ENCODE measurements around the gene HES1.
"Not testable (repeated sequence)": the region's sequence is repeated elsewhere in the genome, so short reads cannot be mapped to it uniquely, and the experiment has no call there.

HES1 gene, protein sequence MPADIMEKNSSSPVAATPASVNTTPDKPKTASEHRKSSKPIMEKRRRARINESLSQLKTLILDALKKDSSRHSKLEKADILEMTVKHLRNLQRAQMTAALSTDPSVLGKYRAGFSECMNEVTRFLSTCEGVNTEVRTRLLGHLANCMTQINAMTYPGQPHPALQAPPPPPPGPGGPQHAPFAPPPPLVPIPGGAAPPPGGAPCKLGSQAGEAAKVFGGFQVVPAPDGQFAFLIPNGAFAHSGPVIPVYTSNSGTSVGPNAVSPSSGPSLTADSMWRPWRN

DNA sequence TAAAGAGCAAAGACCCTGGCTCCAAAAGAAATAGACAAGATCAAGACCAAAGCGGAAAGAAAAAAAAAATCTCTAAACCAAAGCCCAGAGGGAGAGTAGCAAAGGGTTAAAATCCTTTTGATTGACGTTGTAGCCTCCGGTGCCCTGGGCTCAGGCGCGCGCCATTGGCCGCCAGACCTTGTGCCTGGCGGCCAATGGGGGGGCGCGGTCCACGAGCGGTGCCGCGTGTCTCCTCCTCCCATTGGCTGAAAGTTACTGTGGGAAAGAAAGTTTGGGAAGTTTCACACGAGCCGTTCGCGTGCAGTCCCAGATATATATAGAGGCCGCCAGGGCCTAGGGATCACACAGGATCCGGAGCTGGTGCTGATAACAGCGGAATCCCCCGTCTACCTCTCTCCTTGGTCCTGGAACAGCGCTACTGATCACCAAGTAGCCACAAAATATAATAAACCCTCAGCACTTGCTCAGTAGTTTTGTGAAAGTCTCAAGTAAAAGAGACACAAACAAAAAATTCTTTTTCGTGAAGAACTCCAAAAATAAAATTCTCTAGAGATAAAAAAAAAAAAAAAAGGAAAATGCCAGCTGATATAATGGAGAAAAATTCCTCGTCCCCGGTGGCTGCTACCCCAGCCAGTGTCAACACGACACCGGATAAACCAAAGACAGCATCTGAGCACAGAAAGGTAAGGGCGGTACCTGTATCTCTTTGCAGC, at the start of gene HES1:
TSS of gene HES1 (plus strand) at position 343 of the 713 bp plus-strand sequence. CDS start at position 576, 233 bp downstream.
- no peak for DNase-seq

DNA sequence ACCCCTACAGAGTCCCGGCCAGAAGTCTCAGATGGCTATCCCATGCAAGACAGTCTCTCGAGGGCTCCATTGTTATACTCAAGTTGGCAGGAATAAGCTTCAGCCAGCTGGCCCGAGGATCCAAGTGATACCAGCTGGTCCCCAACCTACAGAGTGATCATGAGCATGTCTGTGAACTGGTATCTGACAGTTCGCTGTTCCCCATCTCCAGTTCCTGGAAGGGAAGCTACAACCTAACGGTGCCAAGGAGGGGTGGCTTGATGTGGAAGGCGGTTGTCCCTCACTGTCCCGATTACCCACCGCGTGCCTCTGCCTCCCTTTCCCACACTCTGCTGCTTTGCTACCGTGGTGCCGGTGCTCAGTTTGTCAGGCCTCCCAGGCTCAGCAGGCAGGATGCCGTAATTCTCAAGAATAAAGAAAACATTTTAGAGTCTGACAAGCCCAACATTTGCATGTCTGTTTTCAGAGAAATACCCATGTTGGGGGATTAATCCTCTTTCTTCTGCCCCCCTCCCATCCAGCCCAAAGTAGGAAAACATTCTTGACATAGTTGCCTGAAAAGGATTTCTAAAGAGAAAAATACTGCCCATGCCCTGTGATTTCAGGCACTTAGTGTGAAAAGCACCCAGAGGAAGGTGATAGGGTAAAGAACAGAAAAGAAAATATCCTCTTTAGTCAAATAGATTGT, 49.4 kb upstream of the HES1 start:
- no peak for DNase-seq

DNA sequence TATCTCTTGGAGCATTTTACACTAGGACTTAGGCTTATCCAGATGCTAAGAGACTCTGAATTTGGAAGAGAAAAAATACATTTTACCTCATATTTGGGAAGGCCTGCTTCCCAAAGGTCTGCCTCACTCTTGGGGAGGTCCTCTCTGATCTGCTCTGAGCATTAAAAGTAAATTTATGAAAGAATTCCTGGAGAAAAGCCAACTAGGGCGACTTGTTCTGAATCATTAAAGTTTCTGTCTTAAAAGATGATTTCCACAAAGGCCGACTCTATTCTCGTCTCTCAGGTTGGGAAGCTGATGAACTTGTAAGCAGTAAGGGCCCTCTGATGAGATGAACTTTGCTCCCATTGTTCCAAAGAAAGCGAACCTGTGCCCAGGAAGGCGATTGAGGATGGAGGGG, 48.7 kb upstream of the HES1 start:
- no peak for DNase-seq

DNA sequence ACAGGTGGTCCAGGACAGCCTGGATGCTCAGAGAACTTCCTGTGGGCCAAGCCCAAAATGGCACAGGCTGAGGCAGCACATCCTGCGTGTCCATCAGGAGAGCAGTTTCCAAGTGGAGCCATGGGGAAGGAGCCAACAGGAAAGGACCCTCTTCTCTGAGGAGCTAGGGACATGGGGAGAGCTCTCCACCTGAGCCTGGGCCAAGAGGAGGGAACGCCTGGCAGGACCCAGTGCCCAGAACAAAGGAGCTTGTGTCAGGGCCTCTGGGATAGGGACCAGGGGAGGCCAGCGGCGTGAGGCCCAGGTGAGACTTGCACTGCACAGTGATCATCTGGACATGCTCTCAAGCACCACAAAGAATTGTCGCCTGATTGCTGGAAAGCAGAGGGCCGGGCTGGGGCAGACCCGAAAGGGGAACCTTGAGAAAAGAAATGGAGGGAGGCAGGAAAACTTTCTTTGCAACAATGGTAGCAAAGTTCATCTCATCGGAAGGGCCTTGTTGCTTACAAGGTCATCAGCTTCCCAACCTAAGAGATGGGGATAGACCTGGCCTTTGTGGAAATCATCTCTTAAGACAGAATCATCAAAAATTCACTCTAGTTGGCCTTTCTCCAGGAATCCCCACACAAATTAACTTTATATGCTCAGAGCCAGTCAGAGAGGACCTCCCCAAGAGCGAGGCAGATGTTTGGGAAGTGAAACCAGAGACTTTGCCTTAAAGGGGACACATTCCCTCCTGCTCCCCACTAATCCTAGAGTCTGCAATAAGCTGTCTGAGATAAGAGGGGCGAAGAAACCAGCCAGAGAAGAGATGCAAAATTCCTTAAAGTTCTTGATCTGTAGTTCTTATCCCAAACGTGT, 47.7 kb upstream of the HES1 start:
- DNase-seq: no peak

DNA sequence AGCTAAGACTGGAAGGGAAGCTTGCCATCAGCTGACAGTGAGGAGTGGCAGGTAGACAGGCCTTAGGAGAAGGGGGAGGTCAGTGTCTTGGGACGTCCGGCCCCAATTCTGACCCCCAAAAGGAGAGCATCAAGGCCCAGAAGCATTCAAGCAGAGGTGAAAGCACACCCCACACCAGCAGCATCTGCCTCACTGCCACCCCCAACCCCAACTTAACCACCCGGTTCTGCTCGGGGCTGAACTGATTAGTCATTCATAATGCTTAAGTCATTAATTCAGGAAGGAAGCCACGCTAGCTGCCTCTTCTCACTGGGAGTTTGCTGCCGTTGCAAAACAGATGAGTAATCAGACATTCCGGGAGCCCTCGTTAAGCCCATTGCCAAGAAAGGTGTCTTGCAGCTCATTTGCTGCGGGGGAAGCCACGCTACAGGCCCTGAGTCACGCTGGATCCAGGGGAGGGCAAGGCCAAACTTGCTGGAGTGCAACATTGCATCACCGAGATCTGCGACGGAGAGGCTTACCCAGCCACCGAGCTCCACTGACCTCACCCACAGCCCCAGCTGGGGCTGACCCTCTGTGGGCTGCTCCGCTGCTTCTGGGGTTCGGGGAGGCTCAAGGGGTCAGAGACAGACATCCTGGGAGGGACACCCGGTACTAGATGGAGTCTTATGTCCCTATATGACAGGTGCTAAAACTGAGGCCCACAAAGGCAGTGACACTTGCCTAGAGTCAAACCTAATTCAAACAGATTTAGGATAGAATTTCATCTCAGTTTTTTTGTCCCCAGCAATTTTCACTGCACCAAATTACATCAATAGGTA, 46.4 kb upstream of the HES1 start:
- DNase-seq: peak; percentile 31

DNA sequence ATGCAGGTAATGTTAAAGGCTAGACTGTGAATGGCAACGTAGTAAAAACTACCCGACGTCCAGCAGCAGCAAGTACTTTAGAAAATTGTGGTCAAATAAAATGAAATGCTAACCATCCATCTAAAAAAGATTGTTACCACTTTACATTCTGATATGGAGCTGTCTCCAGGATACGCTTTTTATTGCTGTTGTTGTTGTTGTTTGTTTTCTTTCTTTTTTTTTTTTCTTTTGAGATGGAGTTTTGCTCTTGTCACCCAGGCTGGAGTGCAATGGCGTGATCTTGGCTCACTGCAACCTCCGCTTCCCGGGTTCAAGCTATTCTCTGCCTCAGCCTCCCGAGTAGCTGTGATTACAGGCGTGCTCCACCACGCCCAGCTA, 45.8 kb upstream of the HES1 start:
- not testable (repeated sequence) for DNase-seq

DNA sequence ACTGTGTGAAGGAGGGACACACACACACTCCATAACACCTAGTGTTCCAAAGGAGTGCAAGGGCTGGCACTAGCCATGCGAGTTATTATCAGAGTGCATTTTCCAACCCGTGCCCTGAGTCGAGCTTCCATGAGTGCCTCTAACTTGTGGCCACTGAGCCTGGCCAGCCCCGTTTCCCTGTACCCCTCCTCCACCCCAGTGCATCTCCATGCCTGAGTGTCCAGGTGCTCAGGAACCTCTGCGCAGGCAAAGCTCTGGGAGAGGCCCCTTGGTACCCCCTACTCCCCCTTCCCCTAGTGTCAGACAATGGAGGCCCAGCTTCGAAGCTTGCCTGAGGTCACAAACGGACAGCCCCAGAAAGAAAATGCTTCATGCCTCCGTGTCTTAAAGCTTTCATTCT, 45.2 kb upstream of the HES1 start:
- DNase-seq: no peak

DNA sequence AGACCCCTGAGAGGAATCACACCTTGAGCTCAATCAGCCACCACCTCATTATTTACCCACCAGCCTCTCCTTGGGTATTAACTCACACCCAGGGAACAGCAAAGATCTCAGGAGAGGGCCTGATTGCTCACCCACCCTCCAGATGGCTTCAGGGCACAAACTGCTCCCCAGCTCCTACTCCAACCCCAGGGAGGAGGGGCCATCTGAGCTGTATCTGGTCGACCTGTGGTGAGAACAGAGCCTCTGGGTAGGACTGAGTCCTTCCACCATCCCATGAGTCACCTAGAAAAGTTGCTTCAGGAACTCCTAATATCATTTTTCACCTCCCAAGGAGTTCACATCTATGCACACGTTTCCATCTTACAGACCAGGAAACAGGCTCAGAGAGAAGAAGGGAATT, 44.8 kb upstream of the HES1 start:
- no peak for DNase-seq

DNA sequence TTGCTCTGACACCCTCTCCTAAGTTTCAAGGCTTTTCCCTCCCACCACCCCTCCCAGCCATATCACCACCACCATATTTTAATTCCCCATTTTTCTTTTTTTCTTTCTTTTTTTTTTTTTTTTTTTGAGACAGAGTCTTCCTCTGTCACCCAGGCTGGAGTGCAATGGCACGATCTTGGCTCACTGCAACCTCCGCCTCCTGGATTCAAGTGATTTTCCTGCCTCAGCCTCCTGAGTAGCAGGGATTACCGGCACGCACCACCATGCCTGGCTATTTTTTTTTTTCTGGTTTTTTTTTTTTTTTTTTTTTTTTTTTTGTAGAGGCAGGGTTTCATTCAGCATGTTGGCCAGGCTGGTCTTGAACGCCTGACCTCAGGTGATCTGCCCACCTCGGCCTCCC, 44.1 kb upstream of the HES1 start:
- DNase-seq: not testable (repeated sequence)

DNA sequence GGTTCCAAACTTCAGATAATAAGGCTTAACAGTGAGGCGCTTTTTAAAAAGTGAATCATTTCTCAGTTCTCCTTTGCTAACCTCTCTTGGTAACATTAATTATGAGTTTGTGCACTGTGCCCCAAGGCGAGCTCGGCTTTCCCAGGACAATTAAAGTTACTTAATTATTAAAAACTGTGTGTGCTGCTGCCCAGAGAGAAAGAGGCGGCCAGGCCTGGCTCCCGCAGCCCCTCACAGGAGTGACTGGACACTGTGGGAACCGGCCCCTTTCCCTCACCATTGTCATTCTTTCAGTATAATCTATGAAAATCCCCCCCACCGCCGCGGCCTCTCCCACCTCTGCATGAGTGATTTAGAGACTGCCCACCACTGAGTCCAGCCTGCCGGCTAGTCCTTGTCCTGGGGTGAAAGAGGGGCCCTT, 43.1 kb upstream of the HES1 start:
- no peak for DNase-seq

DNA sequence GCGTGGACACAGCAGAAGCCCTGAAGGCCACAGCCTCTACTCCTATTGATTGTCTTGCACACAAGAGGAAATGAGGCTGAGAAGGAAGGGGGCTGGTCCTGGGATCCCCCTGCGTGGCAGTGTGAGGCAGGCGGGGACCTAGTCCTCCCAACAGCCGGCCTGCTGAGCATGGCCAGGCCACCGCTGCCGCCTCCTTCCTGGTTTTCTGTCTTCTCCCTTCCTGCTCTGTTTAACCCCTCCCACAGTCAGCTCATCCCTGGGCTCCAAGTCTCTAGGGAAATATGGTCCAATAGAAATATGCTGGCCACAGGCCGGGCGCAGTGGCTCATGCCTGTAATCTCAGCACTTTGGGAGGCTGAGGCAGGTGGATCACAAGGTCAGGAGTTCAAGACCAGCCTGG, 42.1 kb upstream of the HES1 start:
- no peak for DNase-seq

DNA sequence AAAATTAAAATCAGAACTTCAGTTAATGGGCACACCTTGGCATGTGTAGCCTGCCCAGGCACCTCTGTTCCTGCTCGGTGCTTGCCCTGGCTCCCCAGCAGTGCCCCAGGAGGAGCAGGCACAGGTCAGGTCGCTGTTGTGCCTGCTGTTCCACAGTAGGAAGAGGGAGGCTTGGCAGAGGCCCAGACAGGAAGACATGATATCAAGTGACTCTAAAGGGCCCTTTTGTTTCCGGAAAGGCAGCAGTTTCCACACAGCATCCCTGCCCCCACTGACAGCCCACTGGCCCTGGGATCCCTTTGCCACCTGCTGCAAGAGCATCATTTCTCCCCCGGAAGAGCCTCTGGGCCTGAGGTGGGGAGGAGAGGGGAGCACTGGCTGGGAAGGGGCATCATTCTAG, 40.5 kb upstream of the HES1 start:
- DNase-seq: no peak

DNA sequence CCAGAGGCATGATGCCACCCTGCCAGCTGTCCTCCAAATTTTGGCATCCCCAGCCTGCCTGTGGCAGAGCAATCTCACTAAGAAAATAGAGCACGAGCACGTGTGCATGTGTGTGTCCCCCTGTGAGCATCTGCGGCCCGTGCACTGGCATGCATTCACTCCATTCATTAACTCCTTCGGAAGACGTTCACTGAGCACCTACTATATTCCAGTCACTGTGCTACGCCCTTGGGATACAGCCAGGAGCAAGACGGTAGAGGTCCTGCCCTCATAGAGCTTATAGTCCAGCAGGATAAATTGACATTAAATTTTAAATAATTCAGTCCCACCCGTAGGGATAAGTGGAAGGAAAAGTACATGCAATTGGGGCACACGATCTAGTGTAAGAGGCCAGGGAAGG, 40.0 kb upstream of the HES1 start:
- no peak for DNase-seq

DNA sequence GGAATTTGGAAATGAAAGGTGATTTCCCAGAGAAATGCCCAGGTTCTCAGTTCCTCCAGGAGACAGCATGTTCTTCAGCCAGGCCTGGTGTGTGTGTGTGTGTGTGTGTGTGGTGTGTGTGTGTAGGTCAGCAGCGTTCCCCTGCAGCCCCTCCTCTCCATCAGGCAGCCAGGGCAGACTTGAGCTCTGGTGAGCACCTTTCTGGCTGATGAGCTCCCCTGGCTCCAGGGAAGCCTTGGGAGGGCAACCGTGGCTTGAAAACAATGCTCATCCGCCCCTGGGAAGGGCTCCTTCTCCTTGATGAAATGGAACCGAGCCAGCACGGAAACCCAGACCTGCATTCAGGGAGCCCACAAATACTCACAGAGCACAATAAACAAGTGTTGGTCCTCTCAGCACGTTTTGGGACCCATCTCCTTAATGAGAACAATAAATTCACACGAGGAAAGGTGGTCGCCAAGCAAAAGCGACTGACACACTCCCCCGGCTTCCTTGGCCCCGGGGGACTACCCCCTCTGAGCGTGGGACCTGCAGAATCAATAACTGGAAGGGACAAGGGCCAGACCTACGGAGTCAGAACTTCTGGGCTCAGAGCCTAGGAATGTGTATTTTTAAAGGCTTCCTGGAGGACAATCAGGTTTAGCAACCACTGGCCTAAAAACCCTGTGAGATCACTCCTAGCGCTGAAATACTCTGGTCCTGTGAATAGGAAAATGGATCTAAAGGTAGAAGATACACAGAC, 38.6 kb upstream of the HES1 start:
- no peak for DNase-seq

DNA sequence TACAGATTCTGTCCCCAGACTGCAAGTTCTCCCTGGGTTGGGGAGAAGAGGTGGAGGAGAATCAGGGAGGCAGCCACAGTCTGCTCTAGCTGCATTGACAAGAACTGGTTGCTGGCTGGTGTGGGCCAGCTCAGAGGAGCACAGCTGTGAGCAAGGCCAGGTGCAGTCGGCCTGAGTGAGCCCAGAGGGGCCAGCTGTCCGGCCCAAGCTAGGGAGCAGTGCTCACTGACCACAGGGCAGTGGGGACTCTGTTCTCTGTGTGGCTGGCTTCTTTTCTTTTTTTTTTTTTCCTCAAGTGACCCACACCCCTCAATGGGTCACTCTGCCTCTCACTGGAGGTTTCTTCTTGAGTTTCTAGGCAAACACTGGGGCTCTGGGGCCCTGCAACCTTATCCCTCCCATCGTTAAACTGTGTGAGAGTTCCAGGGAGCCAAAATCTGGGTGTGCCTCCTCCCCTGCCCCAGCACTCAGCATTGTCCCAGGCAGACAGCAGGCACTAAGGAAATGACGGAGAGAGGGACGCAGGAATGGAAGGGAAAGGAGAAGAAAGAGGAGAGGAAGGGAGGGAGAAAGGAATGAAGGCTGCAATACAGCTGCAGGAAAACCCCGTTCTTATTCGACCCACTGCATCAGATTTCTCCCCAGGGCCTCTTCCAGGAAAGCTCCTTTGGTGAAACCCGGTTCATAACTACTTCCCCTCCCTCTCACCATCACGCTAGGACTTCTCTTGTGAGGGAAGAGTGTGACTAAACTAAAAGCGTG, 37.7 kb upstream of the HES1 start:
- DNase-seq: no peak

DNA sequence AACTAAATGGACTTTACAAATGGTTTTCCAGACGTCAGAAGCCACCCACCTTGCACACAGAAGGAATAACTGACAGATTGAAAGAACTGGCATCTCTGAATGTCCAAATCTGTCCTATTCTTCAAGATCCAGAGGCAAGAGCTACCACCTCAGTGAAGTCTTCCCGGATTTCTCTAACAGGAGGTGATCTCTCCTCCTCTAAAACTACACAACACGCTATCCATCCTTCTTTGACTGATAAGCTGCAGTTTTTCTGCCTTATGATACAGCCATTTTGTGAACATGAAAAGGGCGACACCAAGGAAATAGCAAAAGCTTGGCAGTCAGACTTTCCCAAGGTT, 37.1 kb upstream of the HES1 start:
- DNase-seq: no peak

DNA sequence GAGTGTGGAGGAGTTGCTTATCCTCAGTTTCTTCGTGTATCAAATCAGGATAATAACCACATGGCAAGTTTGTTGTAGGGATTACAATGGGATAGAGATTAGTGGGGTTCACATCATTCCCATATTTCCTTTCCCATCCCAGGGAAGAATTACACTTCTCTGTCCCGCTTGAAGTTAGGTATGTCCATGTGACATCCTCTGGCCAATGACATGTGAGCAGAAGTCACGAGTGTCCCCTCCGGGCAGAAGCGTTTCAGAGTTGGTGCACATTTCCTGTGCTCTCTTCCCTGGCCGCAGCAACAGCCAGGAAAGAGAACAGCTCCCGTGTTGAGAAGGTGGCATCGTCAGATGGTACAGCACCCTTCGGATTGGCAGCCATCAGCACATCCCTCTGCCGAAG, 36.7 kb upstream of the HES1 start:
- DNase-seq: no peak

DNA sequence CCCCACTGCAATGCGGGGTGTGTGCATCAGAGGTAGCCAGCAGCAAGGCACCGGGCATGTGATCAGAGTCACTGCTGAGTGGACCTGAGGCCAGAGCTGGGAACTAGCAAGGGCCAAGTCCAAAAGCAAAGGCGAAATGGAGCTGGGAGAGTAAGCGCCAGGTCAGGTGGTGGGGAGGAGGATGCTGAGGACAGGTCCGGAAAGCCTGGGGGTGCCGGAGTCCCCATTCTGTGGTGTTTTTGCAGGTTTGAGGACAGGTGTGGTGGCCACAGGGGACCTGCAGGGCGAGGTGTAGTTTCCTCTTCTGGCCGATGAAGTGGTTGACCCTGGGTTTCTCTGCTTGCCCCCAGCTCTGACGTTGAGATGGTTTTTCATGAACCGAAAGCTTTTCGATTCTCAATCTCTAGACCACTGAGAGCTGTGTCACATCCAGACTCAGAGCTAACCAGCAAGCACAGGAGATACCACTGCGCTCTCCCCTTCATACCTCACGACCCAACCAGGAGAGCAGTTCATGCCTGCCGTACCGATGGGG, 35.0 kb upstream of the HES1 start:
- DNase-seq: no peak

DNA sequence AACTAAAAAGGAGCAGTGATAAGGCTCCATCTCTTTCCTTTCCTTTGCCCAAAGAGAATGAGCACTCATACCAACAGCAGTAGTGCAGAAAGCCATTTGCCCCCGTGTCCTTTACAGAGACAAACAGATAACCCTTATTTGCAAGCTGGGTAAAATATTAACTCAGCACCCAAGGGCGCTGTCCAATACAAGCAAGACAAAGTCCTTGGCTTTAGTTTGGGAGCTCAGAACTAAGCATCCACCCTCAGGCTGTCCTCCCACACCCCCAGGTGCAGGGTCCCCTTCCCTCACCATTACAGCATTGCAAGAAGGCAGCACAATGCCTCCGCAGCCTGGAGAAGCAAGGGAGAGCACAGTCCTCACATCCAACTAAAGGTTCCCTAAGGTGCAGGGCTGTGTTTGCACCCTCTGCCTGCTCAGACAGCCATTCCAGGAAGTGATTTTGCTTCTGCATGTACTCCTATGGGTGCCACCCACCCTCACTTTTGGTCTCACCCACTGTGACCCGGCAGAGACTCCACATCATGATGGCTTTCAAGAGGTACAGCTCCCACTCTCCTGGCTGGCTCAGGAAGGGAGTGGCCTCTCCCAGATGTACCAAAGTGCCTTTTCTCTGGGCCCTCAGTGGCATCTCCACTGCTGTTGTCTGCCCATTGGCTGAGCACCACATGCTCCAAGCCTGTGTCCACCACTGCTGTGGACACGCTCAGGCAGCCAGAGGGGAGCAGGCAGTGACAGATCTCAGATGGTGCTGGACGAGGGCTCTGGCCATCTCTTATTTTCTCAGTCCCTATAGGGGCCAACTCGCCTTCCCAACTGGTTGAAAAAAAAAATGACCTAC, 34.1 kb upstream of the HES1 start:
- DNase-seq: no peak

DNA sequence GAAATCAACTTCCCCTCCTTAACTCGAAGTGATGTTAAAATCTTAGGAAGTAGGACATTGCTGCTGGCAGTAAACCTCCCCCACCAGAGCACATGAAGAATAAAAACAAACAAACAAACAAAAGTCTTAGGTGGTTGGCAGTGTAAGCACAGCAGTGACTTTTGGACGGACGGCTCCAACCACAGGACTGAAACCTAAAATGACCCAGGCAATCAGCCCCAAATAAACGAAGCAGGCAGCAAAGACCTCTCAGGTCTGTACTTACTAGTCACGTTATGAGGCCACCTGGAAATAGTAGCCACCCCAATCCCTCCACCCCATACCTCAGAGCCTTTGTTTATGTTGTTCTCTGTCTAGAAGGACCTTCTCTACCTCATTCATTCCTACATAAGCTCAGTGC, 33.5 kb upstream of the HES1 start:
- no peak for DNase-seq

All from CD4-positive, alpha-beta T cell treated with Interleukin-4 for 4 hours (primary cell).